Sigmoid colon (tissue), 4 donors: ENCODE measurements around the gene NUDT6.

Source experiments
- CTCF ChIP-seq, 4 experiments: fragments of 450-650 bp in 3 of 4; fragments of 200-600 bp in 1 of 4; IDR thresholded peaks; one replicate each; pipeline ENCODE4 v1.5.1; 2016 to 2019; ENCODE audit warnings: antibody characterized with exemption in 4 of 4, mild to moderate bottlenecking in 3 of 4, moderate library complexity in 2 of 4
- POLR2A ChIP-seq, 2 donors: fragments of 450-650 bp; IDR thresholded peaks; one replicate each; pipeline ENCODE4 v1.6.1; 2016; ENCODE audit warnings: antibody characterized with exemption in 2 of 2, mild to moderate bottlenecking in 2 of 2, moderate library complexity in 2 of 2
- POLR2AphosphoS5 ChIP-seq, 4 donors: sonication (generic); formaldehyde crosslinking; IDR thresholded peaks; one replicate each; pipeline ENCODE4 v1.6.1; 2017; ENCODE audit warnings: antibody characterized with exemption in 4 of 4

GRCh38 chr4:122966201-122966600, 43.8 kb upstream of the NUDT6 start:
- TF ChIP-seq CTCF (IDR thresholded peaks at IDR 0.05) (no peak), POLR2A (IDR thresholded peaks at IDR 0.05) (no peak), POLR2AphosphoS5 (IDR thresholded peaks at IDR 0.05) (no peak)
